HG03342 (cell line): ENCODE data around the gene EEF2KMT.
"Not testable (repeated sequence)": the region's sequence is repeated elsewhere in the genome, so short reads cannot be mapped to it uniquely, and the experiment has no call there.

Source experiments
- ATAC-seq: cut with Tn5 transposase; IDR thresholded peaks from one replicate; pipeline ENCODE4 v1.9.1; 2021; ENCODE audit warnings: mild to moderate bottlenecking, moderate library complexity; ENCODE audit not compliant: unreplicated experiment

The EEF2KMT gene

GRCh38 chr16:5097470-5098220, at the start of gene EEF2KMT:
TSS of gene EEF2KMT (minus strand) at chr16:5097795. CDS start at chr16:5097739, 56 bp downstream.
- peak; percentile 95 for ATAC-seq

GRCh38 chr16:5144621-5144956, 47.0 kb upstream of the EEF2KMT start:
- ATAC-seq: not testable (repeated sequence)

GRCh38 chr16:5143761-5144620, 46.4 kb upstream of the EEF2KMT start:
- no peak for ATAC-seq

GRCh38 chr16:5140151-5140550, 42.6 kb upstream of the EEF2KMT start:
- ATAC-seq: not testable (repeated sequence)

GRCh38 chr16:5134739-5135452, 37.3 kb upstream of the EEF2KMT start:
- not testable (repeated sequence) for ATAC-seq

- not testable (repeated sequence) for ATAC-seq
Measured at GRCh38 chr16:5132915-5133600, 35.5 kb upstream of the EEF2KMT start.

GRCh38 chr16:5131467-5132004, 33.9 kb upstream of the EEF2KMT start:
- ATAC-seq: not testable (repeated sequence)

GRCh38 chr16:5117300-5118087, 19.9 kb upstream of the EEF2KMT start:
- not testable (repeated sequence) for ATAC-seq

GRCh38 chr16:5116780-5117295, 19.2 kb upstream of the EEF2KMT start:
- ATAC-seq: not testable (repeated sequence)

- ATAC-seq: not testable (repeated sequence)
Measured at GRCh38 chr16:5110933-5111332, 13.3 kb upstream of the EEF2KMT start.

- ATAC-seq: no peak
Measured at GRCh38 chr16:5108505-5109158, 11.0 kb upstream of the EEF2KMT start.

GRCh38 chr16:5105039-5105438, 7.4 kb upstream of the EEF2KMT start:
- ATAC-seq: not testable (repeated sequence)

GRCh38 chr16:5103296-5104032, 5.9 kb upstream of the EEF2KMT start:
- not testable (repeated sequence) for ATAC-seq

- not testable (repeated sequence) for ATAC-seq
Measured at GRCh38 chr16:5099174-5099573, 1.6 kb upstream of the EEF2KMT start.

GRCh38 chr16:5098221-5099159, 895 bp upstream of the EEF2KMT start:
- ATAC-seq: peak; percentile 79

GRCh38 chr16:5097061-5097469, 530 bp downstream of the EEF2KMT start:
- ATAC-seq: not testable (repeated sequence)
